GM12892 (cell line): Measurements from ENCODE around the gene MFAP4.

Experiments
- POLR2AphosphoS5 ChIP-seq: IDR thresholded peaks from 2 replicates; pipeline ENCODE4 v1.6.1; 2011; ENCODE audit warnings: low read depth, low read length, control low read depth
- TAF1 ChIP-seq: IDR thresholded peaks from 2 replicates; pipeline ENCODE4 v1.6.1; 2011; ENCODE audit warnings: low read depth, mild to moderate bottlenecking, control low read depth, low read length, borderline replicate concordance

- TF ChIP-seq POLR2AphosphoS5 (no peak), TAF1 (no peak)
Measured at GRCh38 chr17:19348806-19349205, 38.2 kb downstream of the MFAP4 start.
